HL-60 (cell line): ENCODE measurements around the gene OR5K4.

Experiments
- DNase-seq, 2 experiments: peaks; one replicate each; pipeline ENCODE4 v3.0.0-alpha.2; 2010 to 2020; ENCODE audit warnings: low read depth in 1 of 2, low spot score in 1 of 2
- H3K27ac ChIP-seq: fragments of 250-450 bp; sonication (Bioruptor Pico); replicated peaks from 2 replicates; pipeline ENCODE4 v1.5.1; 2020; ENCODE audit warnings: mild to moderate bottlenecking, moderate library complexity
- H3K27me3 ChIP-seq: fragments of 250-450 bp; sonication (Bioruptor Pico); 2 replicates; pipeline ENCODE4 v1.5.1; 2021; ENCODE audit warnings: mild to moderate bottlenecking, moderate library complexity; ENCODE audit not compliant: insufficient read depth, poor library complexity, severe bottlenecking
- H3K4me3 ChIP-seq: replicated peaks from 2 replicates; pipeline ENCODE4 v1.5.1; 2011; ENCODE audit warnings: mild to moderate bottlenecking, control low read depth, low read length; ENCODE audit not compliant: insufficient read depth
- GABPA ChIP-seq: IDR thresholded peaks from 2 replicates; pipeline ENCODE4 v1.6.1; 2012; ENCODE audit warnings: low read depth
- POLR2AphosphoS5 ChIP-seq: IDR thresholded peaks from 2 replicates; pipeline ENCODE4 v1.6.1; 2012; ENCODE audit warnings: low read depth
- SPI1 ChIP-seq: IDR thresholded peaks from 2 replicates; pipeline ENCODE4 v1.6.1; 2012; ENCODE audit warnings: low read depth, mild to moderate bottlenecking, borderline replicate concordance
- TF ChIP-seq, protein P1 (sequence below): IDR thresholded peaks from one replicate; pipeline ENCODE4 v1.5.1; 2011; ENCODE audit warnings: low read length, control low read depth, inconsistent platforms; ENCODE audit not compliant: insufficient read depth
- TF ChIP-seq, protein P2 (sequence below): IDR thresholded peaks from 2 replicates; pipeline ENCODE4 v1.6.1; 2012; ENCODE audit warnings: low read depth; ENCODE audit not compliant: insufficient replicate concordance

OR5K4 gene

DNA sequence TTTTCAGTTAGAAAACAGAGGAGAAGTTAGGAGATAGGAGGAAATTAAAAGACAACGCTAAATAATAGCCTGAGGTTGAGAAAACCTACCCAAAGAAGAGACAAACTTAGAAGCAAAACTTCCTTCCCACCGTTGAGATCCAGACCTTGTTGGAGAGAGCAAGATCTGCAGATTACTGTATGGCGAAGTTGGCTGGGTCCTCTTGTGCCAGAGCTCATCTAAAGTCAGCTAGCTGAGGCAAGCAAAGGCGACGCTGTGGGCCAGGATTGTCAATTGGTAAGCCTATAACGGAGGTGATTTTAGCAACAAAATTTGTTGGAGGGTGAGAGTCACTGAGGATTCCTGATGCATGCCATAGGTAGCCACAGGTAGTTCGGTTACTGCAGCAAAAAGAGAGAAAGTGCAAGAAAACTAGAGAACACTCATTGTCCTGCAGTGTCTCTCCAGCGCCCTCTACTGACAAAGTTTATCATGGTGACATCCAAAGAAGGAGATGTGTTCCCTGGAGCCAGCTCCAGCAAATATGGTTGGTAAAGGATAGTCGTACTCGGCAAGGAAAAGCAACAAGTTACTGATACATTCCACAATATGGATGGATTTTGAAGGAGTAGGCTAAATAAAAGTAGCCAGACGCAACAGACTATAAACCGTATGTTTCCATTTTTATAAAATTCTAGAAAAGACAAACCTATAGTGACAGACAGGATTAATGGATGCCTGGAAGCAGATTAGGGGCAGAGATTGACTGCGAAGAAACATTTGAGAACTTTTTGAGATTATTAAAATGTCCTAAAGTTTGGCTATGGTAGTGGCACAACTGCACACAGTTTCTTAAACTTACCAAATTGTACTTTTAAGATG lies 9.8 kb upstream of the OR5K4 start:
- peak in 1 of 2 experiments; percentile 49 for DNase-seq

DNA sequence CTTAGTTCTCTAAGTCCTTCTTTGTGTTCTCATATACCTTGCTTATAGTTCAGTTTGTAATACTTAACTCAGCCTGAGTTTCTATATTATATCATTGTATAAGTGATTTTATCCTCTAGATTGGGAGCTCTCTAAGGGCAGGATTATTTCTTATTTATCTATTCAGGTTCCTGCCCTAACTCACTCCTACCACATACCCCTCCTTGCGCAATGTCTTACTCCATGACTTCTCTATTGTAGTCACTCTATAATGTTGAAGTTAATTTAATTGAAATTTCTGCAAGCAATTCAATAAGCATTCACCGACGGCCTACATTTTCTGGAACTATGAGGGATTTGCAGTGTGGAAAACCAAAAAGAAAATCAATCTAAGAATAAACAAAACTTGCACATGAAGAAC lies 3.6 kb upstream of the OR5K4 start:
- DNase-seq: peak in 1 of 2 experiments; percentile 11
- H3K4me3 ChIP-seq: no peak overlapping the region
- TF ChIP-seq POLR2AphosphoS5: no peak
- TF ChIP-seq SPI1: no peak
- TF ChIP-seq, protein P1, sequence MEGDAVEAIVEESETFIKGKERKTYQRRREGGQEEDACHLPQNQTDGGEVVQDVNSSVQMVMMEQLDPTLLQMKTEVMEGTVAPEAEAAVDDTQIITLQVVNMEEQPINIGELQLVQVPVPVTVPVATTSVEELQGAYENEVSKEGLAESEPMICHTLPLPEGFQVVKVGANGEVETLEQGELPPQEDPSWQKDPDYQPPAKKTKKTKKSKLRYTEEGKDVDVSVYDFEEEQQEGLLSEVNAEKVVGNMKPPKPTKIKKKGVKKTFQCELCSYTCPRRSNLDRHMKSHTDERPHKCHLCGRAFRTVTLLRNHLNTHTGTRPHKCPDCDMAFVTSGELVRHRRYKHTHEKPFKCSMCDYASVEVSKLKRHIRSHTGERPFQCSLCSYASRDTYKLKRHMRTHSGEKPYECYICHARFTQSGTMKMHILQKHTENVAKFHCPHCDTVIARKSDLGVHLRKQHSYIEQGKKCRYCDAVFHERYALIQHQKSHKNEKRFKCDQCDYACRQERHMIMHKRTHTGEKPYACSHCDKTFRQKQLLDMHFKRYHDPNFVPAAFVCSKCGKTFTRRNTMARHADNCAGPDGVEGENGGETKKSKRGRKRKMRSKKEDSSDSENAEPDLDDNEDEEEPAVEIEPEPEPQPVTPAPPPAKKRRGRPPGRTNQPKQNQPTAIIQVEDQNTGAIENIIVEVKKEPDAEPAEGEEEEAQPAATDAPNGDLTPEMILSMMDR: no peak
- TF ChIP-seq, protein P2, sequence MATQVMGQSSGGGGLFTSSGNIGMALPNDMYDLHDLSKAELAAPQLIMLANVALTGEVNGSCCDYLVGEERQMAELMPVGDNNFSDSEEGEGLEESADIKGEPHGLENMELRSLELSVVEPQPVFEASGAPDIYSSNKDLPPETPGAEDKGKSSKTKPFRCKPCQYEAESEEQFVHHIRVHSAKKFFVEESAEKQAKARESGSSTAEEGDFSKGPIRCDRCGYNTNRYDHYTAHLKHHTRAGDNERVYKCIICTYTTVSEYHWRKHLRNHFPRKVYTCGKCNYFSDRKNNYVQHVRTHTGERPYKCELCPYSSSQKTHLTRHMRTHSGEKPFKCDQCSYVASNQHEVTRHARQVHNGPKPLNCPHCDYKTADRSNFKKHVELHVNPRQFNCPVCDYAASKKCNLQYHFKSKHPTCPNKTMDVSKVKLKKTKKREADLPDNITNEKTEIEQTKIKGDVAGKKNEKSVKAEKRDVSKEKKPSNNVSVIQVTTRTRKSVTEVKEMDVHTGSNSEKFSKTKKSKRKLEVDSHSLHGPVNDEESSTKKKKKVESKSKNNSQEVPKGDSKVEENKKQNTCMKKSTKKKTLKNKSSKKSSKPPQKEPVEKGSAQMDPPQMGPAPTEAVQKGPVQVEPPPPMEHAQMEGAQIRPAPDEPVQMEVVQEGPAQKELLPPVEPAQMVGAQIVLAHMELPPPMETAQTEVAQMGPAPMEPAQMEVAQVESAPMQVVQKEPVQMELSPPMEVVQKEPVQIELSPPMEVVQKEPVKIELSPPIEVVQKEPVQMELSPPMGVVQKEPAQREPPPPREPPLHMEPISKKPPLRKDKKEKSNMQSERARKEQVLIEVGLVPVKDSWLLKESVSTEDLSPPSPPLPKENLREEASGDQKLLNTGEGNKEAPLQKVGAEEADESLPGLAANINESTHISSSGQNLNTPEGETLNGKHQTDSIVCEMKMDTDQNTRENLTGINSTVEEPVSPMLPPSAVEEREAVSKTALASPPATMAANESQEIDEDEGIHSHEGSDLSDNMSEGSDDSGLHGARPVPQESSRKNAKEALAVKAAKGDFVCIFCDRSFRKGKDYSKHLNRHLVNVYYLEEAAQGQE: no peak
- TF ChIP-seq GABPA: no peak
- H3K27ac ChIP-seq: no peak overlapping the region
- no peaks in the 10 kb centered on the region for H3K27me3 ChIP-seq

More for the DNA sequence above, 9.8 kb upstream of the OR5K4 start:
- Histone ChIP-seq H3K27me3 (no peaks in the 10 kb centered on the region), H3K4me3 (no peak overlapping the region), H3K27ac (no peak overlapping the region)
- TF ChIP-seq GABPA (no peak), SPI1 (no peak)
- TF ChIP-seq, protein P1: peak; percentile 50
- TF ChIP-seq, protein P2: no peak

GRCh38 chr3:98359250-98359649 lies 5.6 kb downstream of the OR5K4 start:
- Histone ChIP-seq H3K27me3 (no peaks in the 10 kb centered on the region), H3K4me3 (no peak overlapping the region), H3K27ac (no peak overlapping the region)
- DNase-seq: no peak
- TF ChIP-seq, protein P2: no peak
- TF ChIP-seq, protein P1: no peak
- TF ChIP-seq POLR2AphosphoS5: no peak
- no peak for TF ChIP-seq GABPA
- no peak for TF ChIP-seq SPI1
